Activated CD4-positive, alpha-beta T cell treated with anti-CD3 and anti-CD28 coated beads for 1 hour (primary cell): ENCODE results near the gene RNU5B-1.
"Not testable (repeated sequence)": the region's sequence is repeated elsewhere in the genome, so short reads cannot be mapped to it uniquely, and the experiment has no call there.

Experiments
- DNase-seq: peaks from one replicate; pipeline ENCODE4 v3.0.0-alpha.2; 2020

Gene RNU5B-1

GRCh38 chr15:65304381-65305149 lies at the start of gene RNU5B-1:
Gene RNU5B-1, plus strand, starts transcription at chr15:65304677.
- DNase-seq = peak; percentile 62

- no peak for DNase-seq
These were observed 49.7 kb upstream of the RNU5B-1 start for GRCh38 chr15:65254758-65255157.

- no peak for DNase-seq
These were observed 48.9 kb upstream of the RNU5B-1 start for GRCh38 chr15:65255486-65256140.

- no peak for DNase-seq
These were observed 45.9 kb upstream of the RNU5B-1 start for GRCh38 chr15:65258375-65259262.

GRCh38 chr15:65259367-65259797 lies 45.1 kb upstream of the RNU5B-1 start:
- no peak for DNase-seq

- DNase-seq = no peak
These were observed 43.5 kb upstream of the RNU5B-1 start for GRCh38 chr15:65260968-65261367.

GRCh38 chr15:65263313-65263712 lies 41.2 kb upstream of the RNU5B-1 start:
- DNase-seq = no peak

- DNase-seq = no peak
These were observed 39.5 kb upstream of the RNU5B-1 start for GRCh38 chr15:65264863-65265430.

- DNase-seq = no peak
These were observed 38.0 kb upstream of the RNU5B-1 start for GRCh38 chr15:65266469-65266868.

- DNase-seq = no peak
These were observed 36.1 kb upstream of the RNU5B-1 start for GRCh38 chr15:65268411-65268810.

GRCh38 chr15:65270811-65271545 lies 33.5 kb upstream of the RNU5B-1 start:
- DNase-seq = not testable (repeated sequence)

- no peak for DNase-seq
These were observed 29.3 kb upstream of the RNU5B-1 start for GRCh38 chr15:65275104-65275727.

GRCh38 chr15:65275728-65276126 lies 28.8 kb upstream of the RNU5B-1 start:
- no peak for DNase-seq

GRCh38 chr15:65277015-65277414 lies 27.5 kb upstream of the RNU5B-1 start:
- no peak for DNase-seq

GRCh38 chr15:65278480-65278879 lies 26.0 kb upstream of the RNU5B-1 start:
- DNase-seq = no peak

- DNase-seq = no peak
These were observed 19.0 kb upstream of the RNU5B-1 start for GRCh38 chr15:65285291-65286068.

GRCh38 chr15:65286069-65286703 lies 18.3 kb upstream of the RNU5B-1 start:
- DNase-seq = no peak

GRCh38 chr15:65286704-65287519 lies 17.6 kb upstream of the RNU5B-1 start, which contains the start of gene PARP16:
Gene PARP16, minus strand, starts transcription at chr15:65286883. Its CDS starts 457 bp downstream, at chr15:65286426.
- peak; percentile 85 for DNase-seq

- no peak for DNase-seq
These were observed 17.0 kb upstream of the RNU5B-1 start for GRCh38 chr15:65287520-65287855.
